Stimulated activated CD4-positive, alpha-beta T cell treated with anti-CD3 and anti-CD28 coated beads, Interleukin-1b, Interleukin-23, amount 100 ng/mL, for 4 hours (primary cell): ENCODE data around the gene ARTN.

ENCODE experiments used
- DNase-seq, 2 donors: peaks; one replicate each; pipeline ENCODE4 v3.0.0-alpha.2; 2020; ENCODE audit warnings: low read depth in 2 of 2

ARTN gene

DNA sequence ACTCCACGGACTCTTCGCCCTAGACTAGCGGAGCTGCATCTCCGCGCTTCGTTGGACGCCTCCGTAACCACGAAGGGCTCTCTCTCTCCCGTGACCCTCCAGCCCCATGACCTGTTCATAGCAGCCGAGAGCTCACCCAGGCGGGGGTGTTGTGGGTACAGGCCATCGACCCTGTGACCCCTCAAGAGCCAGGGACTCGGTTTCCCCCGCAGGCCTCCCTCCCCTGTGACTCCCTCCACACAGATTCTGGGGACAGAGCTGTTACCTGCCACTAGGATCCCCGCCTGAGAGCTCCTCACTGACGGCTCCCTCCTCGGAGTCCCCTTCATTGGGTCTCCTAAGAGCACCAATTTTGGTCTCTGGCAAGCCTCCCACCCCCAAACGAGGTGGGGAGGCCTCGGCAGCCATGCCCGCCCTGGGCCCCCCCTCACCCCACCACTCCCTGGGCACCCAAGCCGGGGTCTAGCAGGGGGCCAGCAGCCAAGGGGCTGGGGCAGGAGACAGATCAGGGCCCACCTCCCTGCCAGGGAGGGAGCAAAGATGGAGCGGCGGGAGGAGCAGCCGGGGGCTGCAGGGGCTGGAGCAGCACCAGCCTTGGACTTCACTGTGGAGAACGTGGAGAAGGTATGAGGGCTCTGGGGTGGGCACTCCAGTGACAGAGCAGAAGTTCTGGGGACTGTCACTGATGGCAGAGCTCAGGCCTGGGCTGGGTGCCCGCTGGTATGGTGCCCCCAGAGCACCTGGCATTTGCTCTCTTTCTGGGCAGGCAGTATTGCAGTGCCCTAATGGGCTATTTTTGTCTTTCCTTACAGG is 13.7 kb downstream of the ARTN start:
- no peak for DNase-seq

DNA sequence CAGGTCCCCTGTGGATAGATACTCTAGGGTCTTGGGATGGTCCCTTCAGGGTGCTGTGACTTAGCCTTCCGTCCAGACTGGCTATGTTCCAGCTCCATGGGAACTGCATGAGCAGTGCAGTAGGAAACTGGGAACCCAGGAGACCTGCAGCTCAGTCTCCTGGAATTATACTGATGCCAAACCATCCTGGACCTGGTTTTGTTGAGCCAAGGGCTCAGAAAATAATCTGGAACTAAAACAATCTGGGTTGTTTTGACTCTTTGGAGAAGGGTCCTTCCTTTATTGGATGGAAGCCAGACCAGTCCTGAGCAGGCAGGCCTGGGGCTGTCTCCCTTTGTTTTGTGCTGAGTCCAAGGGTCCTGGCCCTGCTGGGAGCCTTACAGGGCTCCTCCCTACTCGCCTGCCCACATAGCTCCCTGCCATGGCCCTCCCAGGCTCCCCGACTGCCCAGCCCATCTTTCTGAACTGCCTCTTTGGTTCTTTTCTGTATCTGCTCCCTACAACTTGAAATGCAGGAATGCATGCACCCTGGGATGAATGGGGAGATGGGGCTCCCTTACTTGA is 14.4 kb downstream of the ARTN start:
- no peak for DNase-seq

DNA sequence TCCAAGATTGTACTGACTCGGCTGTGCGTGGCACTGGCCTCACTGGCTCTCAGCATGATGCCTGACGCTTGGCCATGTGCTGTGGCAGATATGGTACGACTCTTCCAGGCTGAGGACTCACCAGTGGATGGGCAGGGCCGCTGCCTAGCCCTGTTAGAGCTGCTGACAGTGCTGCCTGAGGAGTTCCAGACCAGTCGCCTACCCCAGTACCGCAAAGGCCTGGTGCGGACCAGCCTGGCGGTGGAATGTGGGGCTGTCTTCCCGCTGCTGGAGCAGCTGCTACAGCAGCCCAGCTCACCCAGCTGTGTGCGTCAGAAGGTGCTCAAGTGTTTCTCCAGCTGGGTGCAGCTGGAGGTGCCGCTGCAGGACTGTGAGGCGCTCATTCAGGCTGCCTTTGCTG is 16.1 kb downstream of the ARTN start:
- DNase-seq = no peak

DNA sequence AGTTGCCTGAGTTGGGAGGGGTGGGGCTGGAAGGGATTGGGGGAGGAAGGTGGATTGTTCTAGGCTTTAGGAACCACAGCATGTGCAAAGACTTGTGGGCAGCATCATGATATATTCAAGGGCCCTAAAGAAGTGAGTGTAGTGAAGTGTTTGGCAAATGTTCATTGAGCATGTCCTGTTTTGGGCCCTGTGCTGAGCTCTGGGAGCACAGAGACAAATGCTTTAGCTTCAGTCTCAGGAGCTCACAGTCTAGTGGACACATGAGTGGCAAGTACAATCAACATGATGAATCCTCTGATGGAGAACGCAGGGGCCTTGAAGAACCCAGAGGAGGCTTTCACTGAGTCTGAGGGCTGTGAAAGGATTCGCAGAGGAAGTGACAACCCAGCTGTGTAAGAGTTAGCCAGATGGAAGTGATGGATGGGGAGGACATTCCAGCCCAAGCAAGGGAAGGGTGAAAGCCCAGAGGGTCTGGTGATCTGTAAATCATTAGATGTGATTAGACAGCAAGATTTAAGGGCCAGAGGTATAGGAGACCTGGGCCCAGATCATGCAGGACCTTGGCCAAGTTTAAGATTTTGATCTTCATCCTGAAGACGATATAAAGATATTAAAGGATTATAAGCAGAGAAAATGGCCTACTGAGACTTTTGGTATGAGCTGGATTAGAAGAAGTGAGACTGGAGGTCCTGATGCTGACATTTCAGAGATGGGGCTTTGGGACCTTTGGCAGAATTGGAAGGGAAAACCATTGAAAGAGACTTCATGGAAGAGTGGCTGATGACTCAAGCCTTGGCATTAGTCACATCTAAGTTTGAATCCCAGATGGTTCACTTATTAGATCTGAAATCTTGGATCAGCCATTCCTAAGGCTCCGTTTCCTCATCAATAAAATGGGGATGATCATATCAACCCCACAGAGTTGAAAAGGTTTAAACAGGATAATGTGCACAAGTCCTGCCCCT is 17.7 kb downstream of the ARTN start:
- DNase-seq = no peak

DNA sequence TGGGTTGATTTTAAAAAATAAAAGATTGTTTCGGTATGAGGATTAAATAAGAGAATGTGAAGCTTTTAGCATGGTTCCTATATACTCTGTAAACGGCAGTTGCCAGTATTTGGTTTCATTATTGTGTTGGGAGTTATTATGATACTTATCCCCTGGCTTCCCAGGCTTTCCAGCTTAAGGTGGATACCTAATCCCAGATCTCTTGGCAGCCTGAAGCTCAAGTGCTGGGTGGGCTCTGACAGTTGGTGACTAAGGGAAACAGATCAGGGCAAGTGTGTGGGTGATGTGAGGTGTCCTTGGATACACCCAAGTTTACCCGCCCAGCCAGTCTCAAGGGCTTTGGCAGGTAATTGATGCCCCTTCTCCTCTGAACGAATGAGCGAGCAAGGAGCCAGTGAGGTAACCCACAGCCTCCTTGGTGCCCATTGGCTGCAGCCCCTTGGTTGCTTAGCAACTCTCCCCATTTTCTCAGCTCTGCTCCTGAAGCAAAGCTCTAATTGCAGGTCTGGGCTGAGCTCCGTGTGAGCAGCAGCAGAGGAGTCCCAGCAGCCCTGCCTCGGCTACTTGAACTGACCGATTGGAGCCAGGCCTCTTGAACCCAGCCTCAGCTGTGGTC is 19.2 kb downstream of the ARTN start:
- DNase-seq = no peak

DNA sequence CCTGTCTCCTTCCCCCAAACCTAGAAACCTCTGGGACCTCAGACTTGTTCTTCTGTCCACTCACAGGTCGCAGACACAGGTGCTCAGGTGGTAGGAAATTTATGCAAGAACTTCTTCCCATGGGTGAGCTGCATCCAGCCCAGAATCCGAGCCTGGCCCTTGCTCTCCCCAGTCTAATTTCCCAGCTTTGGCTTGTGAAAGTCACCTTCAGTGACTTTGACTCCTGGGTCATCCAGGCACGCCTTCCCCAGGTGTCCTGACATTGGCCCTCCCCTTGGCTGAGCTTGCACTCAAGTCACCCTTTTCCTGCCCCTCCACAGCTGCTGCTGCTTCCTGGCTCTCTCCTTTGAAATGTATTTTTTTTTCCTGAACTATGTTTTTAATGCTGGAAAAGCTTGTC is 19.8 kb downstream of the ARTN start:
- DNase-seq = no peak

DNA sequence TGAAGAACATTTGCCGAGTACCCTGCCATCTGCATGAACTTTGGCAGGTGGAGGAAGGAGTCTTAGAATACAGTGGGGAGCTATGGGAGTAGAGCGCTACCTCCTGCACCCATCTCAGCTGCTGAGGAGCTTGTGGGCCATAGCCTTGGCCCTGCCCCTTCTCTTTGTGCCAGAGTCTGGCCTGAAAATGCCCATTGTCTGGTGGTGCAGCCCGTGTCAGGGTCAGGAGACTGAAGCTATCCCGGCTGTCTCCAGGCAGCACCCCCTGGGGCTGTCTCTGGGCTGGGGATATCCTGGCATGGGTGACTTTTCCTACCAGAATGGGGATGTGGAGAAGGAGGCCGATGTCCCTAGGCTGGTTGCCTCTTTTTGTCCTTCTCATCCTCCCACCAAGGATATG is 20.4 kb downstream of the ARTN start:
- no peak for DNase-seq

DNA sequence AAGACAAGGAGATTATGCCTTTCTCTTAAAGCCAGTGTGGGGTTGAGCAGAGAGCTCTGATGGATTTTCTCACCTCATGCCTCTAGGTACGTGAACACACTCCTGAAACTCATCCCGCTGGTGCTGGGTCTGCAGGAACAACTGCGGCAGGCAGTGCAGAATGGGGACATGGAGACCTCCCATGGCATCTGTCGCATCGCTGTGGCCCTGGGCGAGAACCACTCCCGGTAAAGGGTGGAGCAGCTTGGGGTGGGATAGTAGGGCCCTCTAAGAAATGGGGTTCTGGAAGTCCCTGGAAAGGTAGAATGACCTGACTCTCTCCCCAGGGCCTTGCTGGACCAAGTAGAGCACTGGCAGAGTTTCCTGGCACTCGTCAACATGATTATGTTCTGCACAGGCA is 22.6 kb downstream of the ARTN start:
- no peak for DNase-seq

DNA sequence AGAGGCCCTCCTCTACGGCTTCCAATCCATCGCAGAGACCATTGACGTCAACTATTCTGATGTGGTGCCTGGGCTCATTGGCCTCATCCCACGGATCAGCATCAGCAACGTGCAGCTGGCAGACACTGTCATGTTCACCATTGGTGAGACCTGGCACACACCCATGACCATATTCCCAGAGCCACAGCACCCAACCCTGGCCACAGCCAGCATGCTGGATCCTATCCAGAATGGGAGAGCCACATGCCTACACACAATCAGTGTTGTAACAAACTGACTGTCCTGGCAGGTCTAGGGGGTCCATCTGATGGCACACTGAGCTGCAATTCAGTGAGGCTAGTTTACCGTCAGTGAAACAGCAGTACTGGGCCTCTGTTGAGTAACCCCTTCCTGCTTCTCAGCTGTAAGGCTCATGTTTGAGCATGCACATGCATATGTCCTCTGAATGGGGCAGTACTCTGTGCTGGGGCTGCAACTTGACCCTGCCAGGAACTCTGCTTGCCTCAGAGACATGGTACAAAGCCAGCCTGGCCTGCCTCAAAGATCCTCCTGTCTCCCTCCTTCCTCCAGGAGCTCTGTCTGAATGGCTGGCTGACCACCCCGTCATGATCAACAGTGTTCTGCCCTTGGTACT is 23.9 kb downstream of the ARTN start:
- DNase-seq = no peak

DNA sequence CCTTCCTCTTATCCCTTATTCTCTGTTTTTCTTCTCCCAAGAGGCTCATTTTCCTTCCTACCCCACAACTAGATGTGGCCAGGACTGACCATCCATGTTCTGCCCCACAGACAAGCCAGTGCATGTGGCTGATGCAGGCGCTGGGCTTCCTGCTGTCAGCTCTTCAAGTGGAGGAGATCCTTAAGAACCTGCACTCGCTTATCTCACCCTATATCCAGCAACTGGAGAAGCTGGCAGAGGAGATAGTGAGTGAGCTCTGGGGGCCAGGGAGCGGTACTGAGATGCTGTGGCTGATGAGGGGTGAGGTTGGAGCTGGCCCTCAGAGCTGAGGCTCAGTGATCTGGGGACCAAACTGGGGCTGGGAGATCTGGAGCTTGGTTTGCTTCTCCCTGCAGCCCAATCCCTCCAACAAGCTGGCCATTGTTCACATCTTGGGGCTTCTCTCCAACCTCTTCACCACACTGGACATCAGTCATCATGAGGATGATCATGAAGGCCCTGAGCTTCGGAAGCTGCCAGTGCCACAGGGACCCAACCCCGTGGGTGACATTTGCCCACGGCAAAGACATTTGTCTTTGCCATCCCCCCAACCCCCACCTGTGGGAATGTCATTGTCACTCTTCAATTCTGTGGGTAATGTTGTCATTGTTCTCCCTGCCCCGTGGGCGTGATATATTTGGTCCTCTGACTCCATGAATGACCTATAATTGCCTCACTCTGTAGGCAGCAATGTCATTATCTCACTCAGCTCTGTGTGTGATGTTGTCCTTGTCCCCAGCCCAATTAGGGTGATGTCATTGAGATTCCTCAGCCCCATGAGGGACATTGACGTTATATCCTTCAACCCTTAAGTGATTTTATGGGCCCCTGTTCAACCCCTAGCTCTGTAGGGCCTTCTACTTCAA is 25.0 kb downstream of the ARTN start:
- no peak for DNase-seq

DNA sequence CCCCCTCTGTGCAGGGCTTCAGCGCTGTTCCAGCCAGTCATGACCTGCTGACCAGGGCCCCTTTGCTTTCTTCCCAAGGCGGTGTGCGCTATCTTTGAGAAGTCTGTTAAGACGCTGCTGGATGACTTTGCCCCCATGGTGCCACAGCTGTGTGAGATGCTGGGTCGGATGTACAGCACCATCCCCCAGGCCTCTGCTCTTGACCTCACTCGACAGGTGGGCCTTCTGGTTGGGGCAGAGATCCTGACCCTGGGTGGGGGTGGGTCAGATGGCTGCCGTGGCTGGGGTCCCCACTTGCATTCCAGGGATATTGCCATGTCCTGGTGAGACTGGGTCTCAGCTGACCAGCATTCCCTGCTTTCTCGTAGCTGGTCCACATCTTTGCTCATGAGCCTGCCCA is 27.2 kb downstream of the ARTN start:
- no peak for DNase-seq

DNA sequence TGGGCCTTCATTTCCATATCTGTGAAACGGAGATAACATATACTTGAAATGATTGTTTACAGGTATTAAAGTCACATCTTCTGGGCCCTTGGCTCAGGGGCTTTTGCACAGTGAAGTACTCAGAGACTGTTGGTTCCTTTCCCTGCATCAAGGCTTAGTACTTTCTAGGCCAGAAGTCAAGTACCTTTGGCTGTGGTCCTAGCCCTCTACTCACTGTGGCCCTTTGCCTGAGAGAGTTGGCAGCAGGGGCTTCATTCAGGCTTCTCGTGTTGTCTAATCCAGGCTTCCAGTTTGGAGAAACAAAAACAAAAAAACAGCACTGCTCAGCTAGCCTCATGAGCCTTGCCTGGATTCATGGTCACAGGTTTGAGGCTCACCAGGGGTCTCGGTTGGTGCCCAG is 28.1 kb downstream of the ARTN start:
- no peak for DNase-seq

DNA sequence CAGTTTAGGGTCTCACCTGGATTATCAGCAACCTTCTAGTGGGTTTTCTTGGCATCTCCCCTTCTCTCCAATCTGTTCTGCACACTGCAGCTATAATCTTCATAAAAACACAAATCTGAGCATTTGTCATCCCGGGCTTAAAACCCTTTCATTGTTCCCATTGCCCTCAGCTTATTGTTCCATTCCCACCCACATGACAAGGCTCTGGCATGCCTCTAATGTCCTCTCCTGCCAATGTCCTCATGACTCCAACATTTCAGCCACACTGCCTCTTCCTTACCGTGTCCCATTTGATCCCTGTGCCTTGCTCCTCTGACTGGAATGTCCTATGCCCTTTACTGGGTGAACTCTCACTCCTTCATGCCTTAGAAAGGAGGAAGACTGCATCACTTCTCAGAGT is 28.7 kb downstream of the ARTN start:
- no peak for DNase-seq

DNA sequence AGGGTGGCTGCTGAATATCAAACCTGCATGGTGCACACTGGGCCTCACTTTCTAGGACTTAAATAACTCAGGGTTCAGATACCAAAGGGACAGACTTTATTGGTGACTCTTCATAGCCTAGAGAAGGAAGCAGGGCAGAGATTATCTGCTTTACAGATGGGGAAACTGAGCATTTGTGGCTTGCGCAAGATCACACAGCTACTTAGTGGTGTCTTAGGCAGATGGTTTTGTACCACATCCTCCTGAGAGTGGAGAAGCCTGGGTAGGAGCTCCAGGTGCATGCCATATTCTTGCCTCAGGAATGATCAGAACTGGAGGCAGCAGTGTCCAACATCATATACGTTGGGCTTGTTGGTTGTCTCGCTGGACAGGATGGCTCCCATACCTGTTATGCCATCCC is 29.4 kb downstream of the ARTN start:
- no peak for DNase-seq

DNA sequence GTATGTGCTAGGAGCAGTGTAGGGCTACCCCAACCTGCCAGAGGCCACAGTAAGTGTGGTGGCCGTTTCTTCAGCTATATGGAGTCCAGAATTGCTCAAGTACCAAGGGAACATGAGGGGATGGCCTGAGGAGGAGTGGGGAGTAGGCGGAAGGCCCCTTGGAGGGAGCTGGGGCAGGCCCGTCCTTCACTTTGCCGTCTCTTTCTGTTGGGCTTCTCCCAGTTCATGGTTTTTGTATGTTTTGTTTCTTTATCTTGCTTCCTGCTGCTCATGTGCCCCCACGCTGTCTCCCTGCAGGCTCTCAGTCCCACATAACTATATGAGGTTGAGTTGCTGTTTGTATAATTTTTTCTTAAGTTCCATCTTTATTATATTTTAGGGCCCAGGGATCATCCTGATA is 30.3 kb downstream of the ARTN start:
- no peak for DNase-seq

DNA sequence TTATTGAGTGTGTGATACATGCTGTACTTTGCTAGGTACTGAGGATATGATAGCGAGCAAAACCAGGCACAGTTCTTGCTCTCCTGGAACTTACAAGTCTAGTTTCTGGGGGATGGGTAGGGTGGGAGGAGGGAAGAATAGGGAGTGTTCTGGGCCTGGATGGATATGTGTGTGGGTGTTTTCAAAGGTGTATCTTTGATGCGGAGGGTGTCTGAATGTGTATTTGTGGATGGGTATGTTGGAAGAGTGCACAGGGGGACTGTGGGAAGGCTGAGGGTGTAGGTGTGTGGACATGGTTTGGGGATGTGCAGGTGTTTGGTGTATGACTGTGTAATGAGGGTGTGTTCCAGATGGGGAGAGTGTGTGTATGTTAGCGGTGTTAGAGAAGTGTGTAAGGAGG is 31.7 kb downstream of the ARTN start:
- no peak for DNase-seq

DNA sequence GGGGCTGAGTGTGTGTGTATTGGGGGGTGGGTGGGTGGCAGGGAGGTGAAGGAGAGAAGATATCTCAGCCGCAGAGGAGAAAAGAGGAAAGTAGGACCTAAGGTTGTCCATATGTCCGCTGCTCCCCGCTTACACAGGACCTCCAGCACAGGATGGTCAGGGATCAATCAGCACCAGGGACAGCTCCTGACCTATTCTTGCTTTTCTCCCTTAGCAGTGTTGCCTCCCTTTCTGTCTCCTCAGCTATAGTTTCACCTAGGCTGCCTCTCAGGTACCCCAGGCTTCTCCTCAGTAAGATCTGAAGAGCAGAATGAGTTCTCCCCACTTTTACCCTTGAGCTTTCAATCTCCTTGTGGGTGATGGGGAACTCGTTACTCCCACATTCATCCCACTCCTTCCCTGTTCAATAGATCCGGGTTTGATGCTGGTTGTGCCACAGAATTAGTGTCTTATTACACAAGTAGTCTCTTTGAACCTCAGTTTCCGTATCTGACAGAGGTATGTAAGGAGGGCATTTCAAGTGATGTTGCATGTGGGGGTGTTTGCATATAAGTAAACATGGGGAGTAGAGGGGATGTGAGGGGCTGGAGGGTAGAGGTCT is 34.8 kb downstream of the ARTN start:
- DNase-seq = no peak

DNA sequence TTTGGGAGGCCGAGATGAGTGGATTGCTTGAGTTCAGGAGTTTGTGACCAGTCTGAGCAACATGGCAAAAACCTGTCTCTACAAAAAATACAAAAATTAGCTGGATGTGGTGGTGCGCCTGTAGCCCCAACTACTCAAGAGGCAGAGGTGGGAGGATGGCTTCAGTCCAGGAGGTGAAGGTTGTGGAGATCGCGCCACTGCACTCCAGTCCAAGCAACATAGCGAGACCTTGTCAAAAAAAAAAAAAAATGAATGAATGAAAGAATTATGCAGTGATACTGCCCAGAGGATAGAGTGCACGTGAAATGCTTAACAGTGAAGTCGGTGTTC is 35.8 kb downstream of the ARTN start:
- no peak for DNase-seq

DNA sequence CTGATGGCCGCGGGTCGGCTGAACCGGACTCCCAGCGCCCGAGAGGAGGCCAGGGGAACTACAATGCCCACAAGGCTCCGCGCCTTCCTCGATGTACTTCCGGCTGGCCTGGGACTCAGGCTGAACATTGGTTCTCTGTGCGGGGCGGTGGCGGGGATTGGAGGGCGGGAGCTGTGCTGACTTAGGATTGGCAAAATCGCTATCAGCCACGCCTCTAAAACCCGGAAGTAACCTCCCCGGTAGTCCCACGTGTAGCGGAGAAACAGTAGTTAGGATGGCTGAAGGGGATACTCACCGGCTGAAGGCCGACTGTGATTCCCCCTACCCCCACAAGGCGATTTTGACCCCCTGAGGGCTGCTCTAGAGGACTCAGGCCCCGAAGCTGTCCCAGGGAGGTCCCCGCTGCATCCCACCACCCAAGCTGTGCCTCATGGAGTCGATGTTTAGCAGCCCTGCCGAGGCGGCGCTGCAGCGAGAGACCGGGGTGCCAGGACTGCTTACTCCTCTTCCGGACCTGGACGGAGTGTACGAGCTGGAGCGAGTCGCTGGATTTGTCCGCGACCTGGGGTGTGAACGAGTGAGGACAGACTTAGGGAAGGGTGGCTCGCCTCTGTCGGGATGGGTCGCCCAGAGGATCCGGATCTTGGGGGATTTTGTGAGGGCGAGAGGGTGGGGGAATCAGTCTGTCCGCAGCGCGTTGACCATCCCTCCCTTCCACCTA is 36.3 kb downstream of the ARTN start, which contains the start of gene DPH2:
Gene DPH2, plus strand, starts transcription at position 265 of the 721 bp plus-strand sequence. Its CDS starts 166 bp downstream, at position 431.
- peak; percentile 91 to 94 for DNase-seq

DNA sequence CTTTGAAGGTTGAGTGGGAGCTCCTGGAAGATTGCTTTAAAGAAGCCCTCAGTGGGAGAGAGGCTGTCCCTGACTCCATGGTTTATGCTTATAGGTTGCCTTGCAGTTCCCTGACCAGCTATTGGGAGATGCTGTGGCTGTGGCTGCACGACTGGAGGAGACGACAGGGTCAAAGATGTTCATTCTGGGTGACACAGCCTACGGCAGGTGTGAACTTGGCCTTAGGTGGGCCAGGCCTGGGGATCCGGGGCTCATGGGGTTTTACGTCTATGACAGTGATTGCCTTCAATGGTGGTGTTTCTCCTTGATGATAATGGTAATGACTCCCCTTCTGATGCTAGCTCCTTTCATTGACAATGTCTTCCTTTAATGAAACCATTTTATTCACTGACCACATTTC is 36.9 kb downstream of the ARTN start:
- DNase-seq = no peak
